ENCODE data around the gene ABCG2. TPM values are rescaled to one million over a fixed set of nuclear protein-coding genes. Genes with fewer than 3 reads are reported as not detected.

The ABCG2 gene
- total RNA-seq, 1 donor from 2014 or later: 21.5 TPM

DNA sequence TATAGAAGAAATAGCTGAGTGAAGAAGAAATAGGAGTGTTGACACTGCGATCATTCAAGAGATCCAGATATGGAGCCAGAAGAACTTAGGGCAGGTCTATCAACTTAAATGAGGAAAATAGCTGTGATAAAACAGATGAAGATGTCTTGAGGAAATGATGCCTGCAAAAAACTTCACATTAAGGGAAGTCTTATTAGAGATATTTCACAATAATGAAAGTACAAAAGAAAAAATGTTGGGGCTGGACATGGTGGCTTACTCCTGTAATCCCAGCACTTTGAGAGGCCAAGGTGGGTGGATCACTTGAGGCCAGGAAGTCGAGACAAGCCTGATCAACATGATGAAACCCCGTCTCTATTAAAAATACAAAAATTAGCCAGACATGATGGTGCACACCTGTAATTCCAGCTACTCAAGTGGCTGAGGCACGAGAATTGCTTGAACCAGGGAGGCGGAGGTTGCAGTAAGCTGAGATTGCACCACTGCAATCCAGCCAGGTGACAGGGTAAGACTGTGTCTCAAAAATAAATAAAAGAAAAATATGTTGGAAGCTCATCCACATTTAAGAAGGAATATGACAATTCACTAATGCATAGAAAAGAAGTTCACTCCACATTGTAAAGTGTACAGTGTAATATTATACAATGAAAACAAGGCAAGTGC lies 94.7 kb downstream of the ABCG2 start:
- no peaks in the 10 kb centered on the region for H3K4me1 Mint-ChIP-seq (ENCODE audit: unreplicated experiment)
- TF ChIP-seq CTCF (conservative IDR thresholded peaks at IDR 0.05): no peak
- peaks cover 46% of the 10 kb centered on the region for H3K36me3 Mint-ChIP-seq
- peak overlapping the region; percentile 39 for H3K27ac Mint-ChIP-seq
- no peaks in the 10 kb centered on the region for H3K27me3 Mint-ChIP-seq
- no peaks in the 10 kb centered on the region for H3K9me3 Mint-ChIP-seq
- H3K4me3 Mint-ChIP-seq: no peak overlapping the region
- DNase-seq (ENCODE audit: extremely low spot score, unreplicated experiment): no peak

DNA sequence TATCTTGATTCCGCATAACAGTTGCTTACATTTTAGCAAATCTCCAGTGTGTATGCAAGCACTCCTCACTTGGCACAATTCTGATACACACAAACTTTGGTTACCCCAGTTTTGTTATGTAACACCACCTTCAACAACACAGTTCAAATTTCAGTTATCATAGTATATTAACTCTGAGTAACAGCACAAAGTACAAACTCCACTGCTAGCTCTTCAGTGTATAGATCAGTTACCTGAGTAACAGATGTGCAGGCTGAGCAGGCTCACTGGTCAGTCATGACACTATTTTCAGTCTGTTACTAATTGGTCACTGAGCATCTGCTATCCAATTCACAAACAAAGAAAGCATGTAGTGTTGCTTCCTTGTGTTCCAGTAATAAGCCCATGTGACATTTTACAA lies 95.6 kb downstream of the ABCG2 start:
- TF ChIP-seq CTCF (conservative IDR thresholded peaks at IDR 0.05): no peak
- H3K27ac Mint-ChIP-seq: peak overlapping the region; percentile 39
- no peak for DNase-seq (ENCODE audit: extremely low spot score, unreplicated experiment)

DNA sequence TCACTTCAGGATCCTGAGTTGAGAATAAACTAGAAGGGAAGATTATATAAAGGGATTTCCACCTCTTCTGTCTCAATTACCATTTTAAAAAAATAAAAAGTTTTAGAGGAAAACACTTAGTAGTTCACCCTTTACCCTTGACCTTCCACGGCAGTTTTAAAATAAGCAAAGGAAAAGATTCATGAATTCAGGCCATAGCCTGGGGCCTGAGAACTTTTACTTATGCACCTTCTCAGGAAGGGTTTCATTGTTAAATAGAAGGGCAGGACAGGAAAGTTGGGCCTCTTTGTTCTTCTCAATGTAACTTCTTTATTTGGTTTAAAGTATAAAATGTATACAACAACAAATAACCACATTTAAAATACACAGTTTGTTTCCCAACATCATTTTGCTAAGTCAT lies 96.1 kb downstream of the ABCG2 start:
- no peaks in the 10 kb centered on the region for H3K4me1 Mint-ChIP-seq (ENCODE audit: unreplicated experiment)
- H3K9me3 Mint-ChIP-seq: no peaks in the 10 kb centered on the region
- no peak for DNase-seq (ENCODE audit: extremely low spot score, unreplicated experiment)
- H3K27ac Mint-ChIP-seq: no peak overlapping the region
- no peak for TF ChIP-seq CTCF (conservative IDR thresholded peaks at IDR 0.05)
- H3K36me3 Mint-ChIP-seq: peaks cover 34% of the 10 kb centered on the region
- no peak overlapping the region for H3K4me3 Mint-ChIP-seq
- H3K27me3 Mint-ChIP-seq: no peaks in the 10 kb centered on the region

More for the DNA sequence above, 95.6 kb downstream of the ABCG2 start:
- H3K36me3 Mint-ChIP-seq: peaks cover 39% of the 10 kb centered on the region
- peak overlapping the region; percentile 10 for H3K4me3 Mint-ChIP-seq
- H3K9me3 Mint-ChIP-seq: no peaks in the 10 kb centered on the region
- no peaks in the 10 kb centered on the region for H3K27me3 Mint-ChIP-seq
- H3K4me1 Mint-ChIP-seq (ENCODE audit: unreplicated experiment): no peaks in the 10 kb centered on the region

GRCh38 chr4:88060431-88060830 lies 98.0 kb downstream of the ABCG2 start:
- H3K9me3 Mint-ChIP-seq: no peaks in the 10 kb centered on the region
- no peaks in the 10 kb centered on the region for H3K27me3 Mint-ChIP-seq
- no peak overlapping the region for H3K27ac Mint-ChIP-seq
- no peak for DNase-seq (ENCODE audit: extremely low spot score, unreplicated experiment)
- no peaks in the 10 kb centered on the region for H3K4me1 Mint-ChIP-seq (ENCODE audit: unreplicated experiment)
- no peak for TF ChIP-seq CTCF (conservative IDR thresholded peaks at IDR 0.05)
- peaks cover 33% of the 10 kb centered on the region for H3K36me3 Mint-ChIP-seq
- H3K4me3 Mint-ChIP-seq: no peak overlapping the region

DNA sequence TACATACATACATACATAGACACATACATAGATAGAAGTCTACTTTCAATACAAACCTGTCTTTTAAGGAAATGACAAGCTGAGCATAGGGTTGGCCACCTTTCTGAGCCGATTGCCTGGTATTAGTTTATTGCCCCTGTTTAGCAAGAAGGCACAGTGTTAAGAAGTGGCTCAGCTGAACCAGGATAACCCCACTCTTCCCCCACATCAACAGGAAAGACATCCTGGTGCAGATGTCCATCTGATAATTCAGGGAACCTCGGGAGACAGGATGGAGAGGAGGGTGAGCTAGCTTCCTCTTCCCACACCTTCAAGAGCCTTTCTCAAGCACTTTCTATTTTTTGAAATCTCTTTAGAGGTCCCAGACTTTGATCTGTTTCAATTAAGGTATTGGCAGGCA lies 98.7 kb downstream of the ABCG2 start:
- Mint-ChIP-seq H3K36me3 (peaks cover 36% of the 10 kb centered on the region), H3K9me3 (no peaks in the 10 kb centered on the region), H3K4me1 (ENCODE audit: unreplicated experiment) (no peaks in the 10 kb centered on the region), H3K4me3 (no peak overlapping the region), H3K27me3 (no peaks in the 10 kb centered on the region), H3K27ac (no peak overlapping the region)
- no peak for TF ChIP-seq CTCF (conservative IDR thresholded peaks at IDR 0.05)
- DNase-seq (ENCODE audit: extremely low spot score, unreplicated experiment): no peak

Measured in type B pancreatic cell (in vitro differentiated cells).